Activated CD4-positive, alpha-beta T cell treated with anti-CD3 and anti-CD28 coated beads for 36 hours (primary cell): ENCODE data around the gene ADSL. TPM values are rescaled to one million over a fixed set of nuclear protein-coding genes. Genes with fewer than 3 reads are reported as not detected.

ENCODE experiments used
- ATAC-seq: fragments of 200-7000 bp; cut with Tn5 transposase; one replicate; pipeline ENCODE4 v1.10.0; 2021; ENCODE audit warnings: mild to moderate bottlenecking, moderate library complexity
- CTCF ChIA-PET: fragments of 350-600 bp; sonication (Branson Sonifier 250); formaldehyde crosslinking; loops from one replicate; lab custom pipeline; 2021; ENCODE audit warnings: antibody characterized with exemption; lab: Charles Lee
- POLR2A ChIA-PET: fragments of 350-600 bp; sonication (Branson Sonifier 250); formaldehyde crosslinking; loops from one replicate; lab custom pipeline; 2021; ENCODE audit warnings: antibody characterized with exemption, inconsistent platforms; lab: Charles Lee
- DNase-seq: peaks from one replicate; pipeline ENCODE4 v3.0.0-alpha.2; 2020
- H3K27ac Mint-ChIP-seq: one replicate; pipeline ENCODE4 v1.8.0; 2021; ENCODE audit warnings: mixed read lengths
- H3K27me3 Mint-ChIP-seq: one replicate; pipeline ENCODE4 v1.8.0; 2021; ENCODE audit warnings: mixed read lengths
- H3K36me3 Mint-ChIP-seq: one replicate; pipeline ENCODE4 v1.8.0; 2021; ENCODE audit warnings: low read depth, mixed read lengths
- H3K4me1 Mint-ChIP-seq: one replicate; pipeline ENCODE4 v1.8.0; 2021; ENCODE audit warnings: mixed read lengths
- H3K4me3 Mint-ChIP-seq: one replicate; pipeline ENCODE4 v1.8.0; 2021; ENCODE audit warnings: mild to moderate bottlenecking, moderate library complexity, mixed read lengths
- H3K9me3 Mint-ChIP-seq: one replicate; pipeline ENCODE4 v1.8.0; 2021; ENCODE audit warnings: low read depth, mixed read lengths
- intact Hi-C, 2 experiments: fragments of 100-400 bp; cut with DNase I in 1 of 2; cut with micrococcal nuclease in 1 of 2; formaldehyde crosslinking; loops; one replicate each; pipeline versions ENCODE4 v1.14.2 to v1.15.1; 2022 to 2024; cut with DNase I, micrococcal nuclease
- total RNA-seq, 2 experiments: library from RNA; stranded (reverse); gene quantifications; one replicate each; pipeline ENCODE4 v1.2.3, GENCODE V29; 2021

The ADSL gene
- total RNA-seq, 2 experiments from 2014 or later = 125 to 172 TPM

DNA sequence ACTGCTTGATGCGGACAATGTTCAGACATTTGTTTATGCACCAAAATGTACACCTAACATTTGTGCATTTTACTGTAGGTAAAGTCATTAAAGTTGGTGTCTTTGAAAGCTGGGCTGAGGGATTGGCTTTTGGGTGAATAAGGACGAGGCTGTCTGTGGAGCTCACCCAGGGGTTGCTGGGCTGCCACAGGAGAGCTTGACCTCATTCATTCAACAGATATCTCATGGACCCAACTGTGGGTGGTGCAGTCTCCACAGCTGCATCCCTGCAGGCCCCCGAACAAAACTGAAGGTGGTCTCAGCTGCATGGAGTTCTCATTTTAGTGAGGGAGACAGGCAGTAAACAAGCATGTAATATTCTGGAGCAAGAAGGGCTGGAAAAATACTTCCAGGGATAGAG is 56.8 kb downstream of the ADSL start:
- intact Hi-C loops = no loop called here
- CTCF ChIA-PET = no interaction called here
- Mint-ChIP-seq H3K36me3 (peaks cover 40% of the 10 kb centered on the region), H3K27me3 (no peaks in the 10 kb centered on the region), H3K4me1 (peaks cover 54% of the 10 kb centered on the region), H3K4me3 (no peak overlapping the region), H3K9me3 (no peaks in the 10 kb centered on the region), H3K27ac (peak overlapping the region; percentile 62)
- DNase-seq (no peak), ATAC-seq (no peak)
- POLR2A ChIA-PET = no interaction called here

DNA sequence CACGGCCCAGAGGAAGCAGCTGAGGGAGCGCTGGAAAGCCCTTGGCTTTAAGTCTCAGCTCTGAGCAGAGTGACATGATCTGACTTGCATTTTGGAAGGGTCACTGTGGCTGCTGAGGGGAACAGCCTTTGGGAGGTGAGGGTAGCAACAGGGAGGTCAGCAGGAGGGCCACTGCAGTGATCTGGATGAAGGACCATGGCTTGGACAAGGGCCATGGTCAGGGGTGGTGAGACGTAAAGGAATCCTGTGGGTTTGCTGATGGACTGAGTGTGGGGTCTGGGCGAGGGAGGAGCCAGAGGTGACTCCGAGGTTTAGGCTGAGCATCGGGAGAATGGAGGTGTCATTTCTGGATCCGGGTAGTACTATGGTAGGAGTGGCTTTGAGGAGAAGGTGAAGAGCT is 57.4 kb downstream of the ADSL start:
- H3K4me1 Mint-ChIP-seq = peaks cover 49% of the 10 kb centered on the region
- H3K27ac Mint-ChIP-seq = peak overlapping the region; percentile 58

DNA sequence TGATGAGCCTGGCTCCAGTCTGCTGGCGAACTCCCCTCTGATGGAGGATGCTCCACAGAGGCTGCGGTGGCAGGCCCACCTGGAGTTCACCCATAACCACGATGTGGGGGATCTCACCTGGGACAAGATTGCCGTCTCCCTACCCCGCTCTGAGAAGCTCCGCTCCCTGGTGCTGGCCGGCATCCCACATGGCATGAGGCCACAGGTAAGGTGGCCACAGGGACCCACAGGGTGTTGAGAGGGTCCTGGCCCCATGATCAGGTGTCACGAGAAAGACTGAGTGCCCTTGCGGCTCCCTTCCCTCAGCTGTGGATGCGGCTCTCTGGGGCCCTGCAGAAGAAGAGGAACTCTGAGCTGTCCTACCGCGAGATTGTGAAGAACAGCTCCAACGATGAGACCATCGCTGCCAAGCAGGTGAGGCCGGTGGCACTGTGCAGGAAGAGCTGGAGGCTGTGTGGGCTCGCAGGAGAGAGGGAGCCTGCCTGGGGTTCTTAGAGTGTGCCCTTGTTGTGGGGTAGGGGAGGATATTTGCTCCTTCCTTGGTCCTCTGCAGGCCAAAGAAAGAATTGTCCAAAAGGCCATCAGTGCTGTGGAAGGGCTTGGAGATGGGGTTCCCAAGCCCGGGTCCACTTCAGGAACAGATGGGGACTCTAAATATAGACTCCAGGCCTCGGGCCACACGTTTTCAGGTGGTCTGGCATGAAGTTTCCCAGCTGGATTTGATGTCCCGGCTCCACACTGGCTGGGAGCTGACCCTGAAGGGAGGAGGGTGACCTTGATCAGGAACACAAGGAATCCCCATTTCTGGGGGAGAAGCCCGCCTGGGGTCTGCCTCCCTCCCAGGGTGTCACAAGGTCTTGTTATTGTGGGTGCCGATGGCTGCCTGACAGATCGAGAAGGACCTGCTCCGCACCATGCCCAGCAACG is 58.2 kb downstream of the ADSL start:
- H3K36me3 Mint-ChIP-seq = peaks cover 40% of the 10 kb centered on the region
- ChIA-PET CTCF (interaction anchor here (0.5 to 0.6 kb wide), 2 partner anchors 43 to 141 kb away, joined by 3 to 4 read pairs; no protein-coding TSS in a partner anchor), POLR2A (no interaction called here)
- H3K4me1 Mint-ChIP-seq = peaks cover 42% of the 10 kb centered on the region
- no peak for DNase-seq
- no peaks in the 10 kb centered on the region for H3K9me3 Mint-ChIP-seq
- H3K27me3 Mint-ChIP-seq = no peaks in the 10 kb centered on the region
- H3K27ac Mint-ChIP-seq = peak overlapping the region; percentile 14
- intact Hi-C loops = no loop called here
- ATAC-seq = no peak
- no peak overlapping the region for H3K4me3 Mint-ChIP-seq

More for the DNA sequence above, 57.4 kb downstream of the ADSL start:
- no peak for DNase-seq
- Mint-ChIP-seq H3K27me3 (no peaks in the 10 kb centered on the region), H3K4me3 (no peak overlapping the region), H3K9me3 (no peaks in the 10 kb centered on the region), H3K36me3 (peaks cover 40% of the 10 kb centered on the region)
- intact Hi-C loops = no loop called here
- ChIA-PET POLR2A (no interaction called here), CTCF (no interaction called here)
- ATAC-seq = no peak

GRCh38 chr22:40405178-40406062 is 59.1 kb downstream of the ADSL start:
- intact Hi-C loops = no loop called here
- ChIA-PET POLR2A (no interaction called here), CTCF (interaction anchor here (1.0 kb wide), 2 partner anchors 8 to 517 kb away, joined by 3 read pairs; no protein-coding TSS in a partner anchor)
- Mint-ChIP-seq H3K4me1 (peaks cover 33% of the 10 kb centered on the region), H3K36me3 (peaks cover 42% of the 10 kb centered on the region), H3K9me3 (no peaks in the 10 kb centered on the region), H3K27ac (no peak overlapping the region), H3K4me3 (no peak overlapping the region), H3K27me3 (no peaks in the 10 kb centered on the region)
- ATAC-seq (no peak), DNase-seq (no peak)

- intact Hi-C loops = no loop called here
- H3K27ac Mint-ChIP-seq = no peak overlapping the region
- peaks cover 37% of the 10 kb centered on the region for H3K36me3 Mint-ChIP-seq
- ChIA-PET CTCF (interaction anchor here (1.0 kb wide), 2 partner anchors 9 to 516 kb away, joined by 3 read pairs; no protein-coding TSS in a partner anchor), POLR2A (no interaction called here)
- H3K4me1 Mint-ChIP-seq = peaks cover 24% of the 10 kb centered on the region
- no peaks in the 10 kb centered on the region for H3K27me3 Mint-ChIP-seq
- no peak overlapping the region for H3K4me3 Mint-ChIP-seq
- no peak for ATAC-seq
- no peaks in the 10 kb centered on the region for H3K9me3 Mint-ChIP-seq
- no peak for DNase-seq
Observed at GRCh38 chr22:40406063-40406890, 60.0 kb downstream of the ADSL start.

DNA sequence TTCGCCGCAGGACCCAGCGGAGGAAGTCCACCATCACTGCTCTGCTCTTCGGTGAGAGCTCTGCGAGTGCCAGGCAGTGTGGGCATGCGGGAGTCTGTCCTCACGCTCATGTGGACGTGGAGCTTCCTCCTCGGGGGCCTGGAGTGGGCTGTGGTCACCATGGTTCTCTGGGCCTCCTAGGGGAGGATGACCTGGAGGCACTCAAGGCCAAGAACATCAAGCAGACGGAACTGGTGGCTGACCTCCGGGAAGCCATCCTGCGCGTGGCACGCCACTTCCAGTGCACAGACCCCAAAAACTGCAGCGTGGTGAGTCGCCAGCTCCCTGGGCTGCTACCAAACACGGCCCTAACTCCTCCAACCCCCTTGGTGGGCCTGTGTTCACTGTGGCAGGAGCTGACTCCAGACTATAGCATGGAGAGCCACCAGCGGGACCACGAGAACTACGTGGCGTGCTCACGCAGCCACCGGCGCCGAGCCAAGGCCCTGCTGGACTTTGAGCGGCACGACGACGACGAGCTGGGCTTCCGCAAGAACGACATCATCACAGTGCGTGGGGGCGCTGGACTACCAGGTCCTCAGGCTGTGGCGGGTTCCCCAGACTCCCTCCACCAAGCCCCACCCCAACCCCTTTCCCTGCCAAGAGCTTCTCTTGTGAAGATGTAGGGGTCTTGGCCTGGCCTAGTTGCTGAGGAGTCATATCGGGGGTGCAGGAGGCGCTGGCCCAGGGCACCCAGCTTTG is 60.9 kb downstream of the ADSL start:
- H3K27ac Mint-ChIP-seq = no peak overlapping the region
- ChIA-PET CTCF (no interaction called here), POLR2A (no interaction called here)
- H3K36me3 Mint-ChIP-seq = peaks cover 32% of the 10 kb centered on the region
- intact Hi-C loops = no loop called here
- peaks cover 15% of the 10 kb centered on the region for H3K4me1 Mint-ChIP-seq
- no peak overlapping the region for H3K4me3 Mint-ChIP-seq
- no peaks in the 10 kb centered on the region for H3K9me3 Mint-ChIP-seq
- no peaks in the 10 kb centered on the region for H3K27me3 Mint-ChIP-seq
- no peak for DNase-seq
- ATAC-seq = no peak

DNA sequence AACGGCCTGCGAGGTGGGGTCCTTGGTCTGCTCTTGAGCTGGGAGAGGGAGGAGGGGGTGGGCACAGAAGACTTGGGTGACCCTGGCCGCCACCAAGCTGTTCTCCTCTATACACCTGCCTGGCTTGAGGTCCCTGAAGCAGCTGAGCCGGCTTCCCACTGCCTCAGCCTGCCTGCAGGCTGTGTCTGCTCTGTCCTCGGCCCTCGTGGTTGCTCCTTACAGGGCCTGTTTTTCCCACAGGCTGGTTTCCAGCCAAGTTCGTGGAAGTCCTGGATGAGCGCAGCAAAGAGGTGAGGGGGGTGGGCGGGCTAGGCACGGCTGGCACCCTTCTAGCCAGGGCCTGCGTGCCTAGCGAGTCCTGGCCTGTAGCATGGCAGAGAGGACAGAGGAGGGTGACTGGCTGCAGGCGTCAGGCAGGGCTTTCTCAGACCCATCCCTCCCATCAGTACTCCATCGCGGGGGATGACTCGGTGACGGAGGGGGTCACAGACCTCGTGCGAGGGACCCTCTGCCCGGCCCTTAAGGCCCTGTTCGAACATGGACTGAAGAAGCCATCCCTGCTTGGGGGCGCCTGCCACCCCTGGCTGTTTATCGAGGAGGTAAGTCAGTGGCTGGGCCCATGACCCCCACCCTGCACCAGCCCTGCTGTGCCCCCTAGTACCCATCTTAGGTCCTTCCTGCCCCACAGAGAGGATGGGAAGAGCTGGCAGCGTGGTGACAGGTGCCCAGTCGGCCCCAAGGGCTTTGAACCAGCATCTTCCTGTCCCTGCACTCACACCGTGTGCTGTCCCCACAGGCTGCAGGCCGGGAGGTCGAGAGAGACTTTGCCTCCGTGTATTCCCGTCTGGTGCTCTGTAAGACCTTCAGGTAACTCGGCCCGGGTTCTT is 61.8 kb downstream of the ADSL start:
- no peaks in the 10 kb centered on the region for H3K27me3 Mint-ChIP-seq
- CTCF ChIA-PET = interaction anchor here (0.7 to 1.0 kb wide), 2 partner anchors 10 to 40 kb away, joined by 3 read pairs; no protein-coding TSS in a partner anchor
- no peak overlapping the region for H3K4me3 Mint-ChIP-seq
- H3K9me3 Mint-ChIP-seq = no peaks in the 10 kb centered on the region
- POLR2A ChIA-PET = no interaction called here
- no peak overlapping the region for H3K27ac Mint-ChIP-seq
- ATAC-seq (no peak), DNase-seq (no peak)
- peaks cover 29% of the 10 kb centered on the region for H3K36me3 Mint-ChIP-seq
- H3K4me1 Mint-ChIP-seq = peaks cover 12% of the 10 kb centered on the region
- intact Hi-C loops = no loop called here

- peak overlapping the region; percentile 47 for H3K27ac Mint-ChIP-seq
- H3K9me3 Mint-ChIP-seq = no peaks in the 10 kb centered on the region
- ChIA-PET CTCF (interaction anchor here (0.7 to 1.0 kb wide), 3 partner anchors 9 to 41 kb away, joined by 3 read pairs; no protein-coding TSS in a partner anchor), POLR2A (interaction anchor here (1.1 kb wide), 1 partner anchor 10 kb away, joined by 3 read pairs; no protein-coding TSS in a partner anchor)
- ATAC-seq = no peak
- peaks cover 3% of the 10 kb centered on the region for H3K4me1 Mint-ChIP-seq
- intact Hi-C loops = no loop called here
- no peak for DNase-seq
- H3K36me3 Mint-ChIP-seq = peaks cover 23% of the 10 kb centered on the region
- H3K4me3 Mint-ChIP-seq = no peak overlapping the region
- H3K27me3 Mint-ChIP-seq = no peaks in the 10 kb centered on the region
Observed at GRCh38 chr22:40408718-40409612, 62.7 kb downstream of the ADSL start.

DNA sequence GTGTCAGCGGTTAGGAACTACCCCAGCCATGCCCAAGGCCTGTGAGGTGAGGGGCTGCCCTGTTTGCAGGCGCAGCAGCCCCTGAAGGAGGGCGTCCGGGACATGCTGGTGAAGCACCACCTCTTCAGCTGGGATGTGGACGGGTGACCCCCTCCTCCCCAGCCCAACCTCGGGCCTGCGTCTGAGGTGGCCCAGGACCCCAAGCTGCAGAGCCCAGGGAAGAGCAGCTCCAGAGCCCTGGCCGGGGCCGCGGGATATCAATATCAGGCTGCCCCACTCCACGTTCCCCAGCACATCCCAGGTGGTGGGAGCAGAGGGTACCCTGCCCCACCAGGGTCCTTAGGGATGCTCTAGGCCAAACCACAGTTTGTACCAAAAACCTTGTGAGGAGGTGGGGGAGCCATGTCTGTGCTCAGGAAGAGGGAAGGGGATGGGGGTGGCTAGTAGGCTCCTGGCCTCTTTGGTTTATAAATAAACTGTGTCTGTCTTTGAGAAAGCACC is 63.4 kb downstream of the ADSL start:
- POLR2A ChIA-PET = interaction anchor here (1.1 kb wide), 1 partner anchor 9 kb away, joined by 3 read pairs; no protein-coding TSS in a partner anchor
- CTCF ChIA-PET = interaction anchor here (0.7 kb wide), 2 partner anchors 27 to 185 kb away, joined by 3 read pairs; no protein-coding TSS in a partner anchor
- peaks cover 3% of the 10 kb centered on the region for H3K4me1 Mint-ChIP-seq
- H3K27ac Mint-ChIP-seq = no peak overlapping the region
- intact Hi-C loops = no loop called here
- DNase-seq (no peak), ATAC-seq (no peak)
- no peak overlapping the region for H3K4me3 Mint-ChIP-seq
- H3K9me3 Mint-ChIP-seq = no peaks in the 10 kb centered on the region
- no peaks in the 10 kb centered on the region for H3K27me3 Mint-ChIP-seq
- H3K36me3 Mint-ChIP-seq = peaks cover 21% of the 10 kb centered on the region
